RWPE1 (cell line): ENCODE data around the gene GPRIN2.
"Not testable (repeated sequence)": the region's sequence is repeated elsewhere in the genome, so short reads cannot be mapped to it uniquely, and the experiment has no call there.

Source experiments
- CTCF ChIA-PET: fragments of 350-600 bp; sonication (Branson Sonifier 250); formaldehyde crosslinking; extraction: SDS; loops from one replicate; lab custom pipeline; 2021; lab: Yijun Ruan, JAX
- POLR2A ChIA-PET: fragments of 400-600 bp; formaldehyde crosslinking; extraction: SDS; loops from one replicate; lab custom pipeline; 2020; ENCODE audit warnings: antibody characterized with exemption; ENCODE audit not compliant: low non-redundant PET; lab: Yijun Ruan, JAX
- DNase-seq: peaks from one replicate; pipeline ENCODE4 v3.0.0; 2012; ENCODE audit warnings: low spot score
- H3K27ac ChIP-seq: fragments of 450-650 bp; 2 replicates; pipeline ENCODE4 v1.5.1; 2017
- TF ChIP-seq, protein P1 (sequence below): fragments of 450-650 bp; conservative IDR thresholded peaks from 2 replicates; pipeline ENCODE4 v1.5.1; 2017; ENCODE audit warnings: low read depth, mild to moderate bottlenecking

The GPRIN2 gene

DNA sequence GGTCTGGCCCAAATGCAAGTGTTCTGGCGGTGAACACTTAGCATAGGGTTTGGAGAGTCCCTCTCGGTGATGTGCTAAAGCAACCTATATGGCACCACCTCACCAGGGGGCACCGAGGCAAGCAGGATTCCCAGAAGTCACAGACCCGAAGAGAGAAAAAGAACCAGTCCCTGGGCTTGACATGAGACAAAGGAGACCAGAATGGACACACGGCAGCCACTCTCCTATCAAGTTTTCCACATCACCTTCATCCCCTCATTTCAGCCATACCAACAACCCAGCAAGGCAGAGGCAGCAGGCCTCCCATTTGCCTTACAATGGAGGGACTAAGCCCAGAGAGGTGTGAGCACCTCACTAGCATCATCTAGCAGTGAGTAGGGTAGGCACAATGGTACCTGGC is 19.7 kb downstream of the GPRIN2 start:
- no peak overlapping the region for H3K27ac ChIP-seq
- no peak for DNase-seq
- ChIA-PET CTCF (interaction anchor here (0.6 kb wide), 1 partner anchor 8 kb away, joined by 3 read pairs; no protein-coding TSS in a partner anchor), POLR2A (no interaction called here)
- TF ChIP-seq, protein P1, sequence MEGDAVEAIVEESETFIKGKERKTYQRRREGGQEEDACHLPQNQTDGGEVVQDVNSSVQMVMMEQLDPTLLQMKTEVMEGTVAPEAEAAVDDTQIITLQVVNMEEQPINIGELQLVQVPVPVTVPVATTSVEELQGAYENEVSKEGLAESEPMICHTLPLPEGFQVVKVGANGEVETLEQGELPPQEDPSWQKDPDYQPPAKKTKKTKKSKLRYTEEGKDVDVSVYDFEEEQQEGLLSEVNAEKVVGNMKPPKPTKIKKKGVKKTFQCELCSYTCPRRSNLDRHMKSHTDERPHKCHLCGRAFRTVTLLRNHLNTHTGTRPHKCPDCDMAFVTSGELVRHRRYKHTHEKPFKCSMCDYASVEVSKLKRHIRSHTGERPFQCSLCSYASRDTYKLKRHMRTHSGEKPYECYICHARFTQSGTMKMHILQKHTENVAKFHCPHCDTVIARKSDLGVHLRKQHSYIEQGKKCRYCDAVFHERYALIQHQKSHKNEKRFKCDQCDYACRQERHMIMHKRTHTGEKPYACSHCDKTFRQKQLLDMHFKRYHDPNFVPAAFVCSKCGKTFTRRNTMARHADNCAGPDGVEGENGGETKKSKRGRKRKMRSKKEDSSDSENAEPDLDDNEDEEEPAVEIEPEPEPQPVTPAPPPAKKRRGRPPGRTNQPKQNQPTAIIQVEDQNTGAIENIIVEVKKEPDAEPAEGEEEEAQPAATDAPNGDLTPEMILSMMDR: no peak

- TF ChIP-seq, protein P1: no peak
Measured at GRCh38 chr10:46536171-46536570, 20.3 kb downstream of the GPRIN2 start.

GRCh38 chr10:46534828-46535524 is 21.5 kb downstream of the GPRIN2 start:
- TF ChIP-seq, protein P1: no peak
- CTCF ChIA-PET: no interaction called here
- no peak for DNase-seq
- POLR2A ChIA-PET: interaction anchor here (1.1 kb wide), 1 partner anchor 18 kb away, joined by 3 read pairs; no protein-coding TSS in a partner anchor
- no peak overlapping the region for H3K27ac ChIP-seq

More at GRCh38 chr10:46536171-46536570, 20.3 kb downstream of the GPRIN2 start:
- CTCF ChIA-PET: interaction anchor here (0.6 kb wide), 1 partner anchor 9 kb away, joined by 3 read pairs; no protein-coding TSS in a partner anchor
- DNase-seq: no peak
- POLR2A ChIA-PET: no interaction called here
- no peak overlapping the region for H3K27ac ChIP-seq

DNA sequence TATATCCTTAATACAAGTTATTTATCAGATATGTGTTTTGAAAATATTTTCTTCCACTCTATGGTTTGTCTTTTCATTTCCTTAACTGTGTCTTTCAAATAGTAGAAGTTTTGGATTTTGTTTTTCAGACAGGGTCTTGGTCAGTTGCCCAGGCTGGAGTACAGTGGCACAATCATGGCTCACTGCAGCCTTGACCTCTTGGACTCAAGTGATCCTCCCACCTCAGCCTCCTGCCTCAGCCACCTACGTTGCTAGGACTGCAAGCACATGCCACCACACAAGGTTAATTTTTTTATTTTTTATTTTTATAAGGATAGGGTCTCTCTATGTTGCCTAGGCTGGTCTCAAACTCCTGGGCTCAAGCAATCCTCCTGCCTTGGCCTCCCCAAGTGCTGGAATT is 24.2 kb downstream of the GPRIN2 start:
- H3K27ac ChIP-seq, CTCF ChIA-PET, POLR2A ChIA-PET, DNase-seq: not testable (repeated sequence)

DNA sequence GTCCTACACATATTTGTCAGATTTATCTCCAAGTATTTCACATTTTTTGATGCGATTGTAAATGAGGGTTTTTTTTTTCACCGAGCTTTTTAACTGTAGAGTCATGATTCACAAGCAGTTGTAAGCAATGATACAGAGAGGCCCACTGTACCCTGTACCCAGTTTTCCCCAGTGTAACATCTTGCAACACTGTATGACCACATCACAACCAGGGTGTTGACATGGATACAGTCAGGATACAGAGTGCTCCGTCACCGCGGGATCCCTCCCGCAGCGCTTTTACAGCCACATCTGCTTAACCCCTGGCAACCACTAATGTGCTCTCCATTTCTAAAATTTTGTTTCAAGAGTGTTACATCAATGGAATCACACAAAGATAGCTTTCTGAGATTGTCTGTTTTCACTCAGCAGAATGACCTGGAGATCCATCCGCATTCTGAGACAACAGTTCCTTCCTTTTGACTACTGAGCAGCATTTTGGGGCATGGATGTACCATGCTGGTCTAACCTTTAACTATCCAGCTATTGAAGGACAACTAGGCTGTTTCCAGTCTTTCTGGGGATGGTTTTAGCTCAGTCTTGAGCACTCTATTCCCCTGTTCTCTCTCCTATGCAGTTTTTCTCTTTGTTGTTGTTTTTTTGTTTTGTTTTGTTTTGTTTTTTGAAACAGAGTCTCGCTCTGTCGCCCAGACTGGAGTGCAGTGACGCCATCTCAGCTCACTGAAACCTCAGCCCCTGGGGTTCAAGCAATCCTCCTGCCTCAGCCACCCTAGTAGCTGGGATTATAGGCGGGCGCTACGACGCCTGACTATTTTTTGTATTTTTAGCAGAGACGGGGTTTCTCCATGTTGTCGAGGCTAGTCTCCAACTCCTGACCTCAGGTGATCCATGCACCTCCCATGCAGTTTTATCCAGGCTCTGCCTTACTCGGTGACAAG is 25.9 kb downstream of the GPRIN2 start:
- H3K27ac ChIP-seq: no peak overlapping the region
- CTCF ChIA-PET: no interaction called here
- DNase-seq: no peak
- TF ChIP-seq, protein P1: no peak
- POLR2A ChIA-PET: no interaction called here

- DNase-seq, H3K27ac ChIP-seq, POLR2A ChIA-PET, CTCF ChIA-PET: not testable (repeated sequence)
Measured at GRCh38 chr10:46529742-46530141, 26.7 kb downstream of the GPRIN2 start.

- DNase-seq: no peak
- POLR2A ChIA-PET: no interaction called here
- H3K27ac ChIP-seq: no peak overlapping the region
- TF ChIP-seq, protein P1: no peak
- CTCF ChIA-PET: no interaction called here
Measured at GRCh38 chr10:46528675-46529615, 27.5 kb downstream of the GPRIN2 start.
